Liver (tissue), 9 donors: ENCODE results near the gene IL17RC. TPM values are rescaled to one million over a fixed set of nuclear protein-coding genes. Genes with fewer than 3 reads are reported as not detected.

Experiments used
- DNase-seq: peaks from one replicate; pipeline ENCODE4 v3.0.0-alpha.2; 2017; ENCODE audit warnings: low spot score
- H3K27ac ChIP-seq, 2 donors: one replicate each; pipeline ENCODE4 v1.7.0; 2013; ENCODE audit warnings: inconsistent platforms in 2 of 2, low read length in 2 of 2, control low read depth in 1 of 2, low read depth in 1 of 2, mild to moderate bottlenecking in 1 of 2
- H3K27me3 ChIP-seq, 4 donors: one replicate each; pipeline versions ENCODE4 v1.6.1 to v1.7.0; 2013; ENCODE audit warnings: low read length in 3 of 4, inconsistent platforms in 1 of 4, mild to moderate bottlenecking in 1 of 4, moderate library complexity in 1 of 4; ENCODE audit not compliant: control insufficient read depth in 4 of 4, insufficient read depth in 4 of 4
- H3K36me3 ChIP-seq, 4 donors: one replicate each; pipeline versions ENCODE4 v1.6.1 to v1.7.0; 2013; ENCODE audit warnings: low read length in 3 of 4, mild to moderate bottlenecking in 3 of 4, low read depth in 1 of 4, moderate library complexity in 1 of 4; ENCODE audit not compliant: control insufficient read depth in 4 of 4, insufficient read depth in 3 of 4
- H3K4me1 ChIP-seq, 4 donors: one replicate each; pipeline versions ENCODE4 v1.6.1 to v1.7.0; 2013; ENCODE audit warnings: low read length in 3 of 4, mild to moderate bottlenecking in 3 of 4, moderate library complexity in 1 of 4; ENCODE audit not compliant: control insufficient read depth in 4 of 4, insufficient read depth in 4 of 4
- H3K4me3 ChIP-seq, 3 donors: one replicate each; pipeline versions ENCODE4 v1.6.1 to v1.7.0; 2013; ENCODE audit warnings: low read length in 3 of 3, control low read depth in 1 of 3, low read depth in 1 of 3, mild to moderate bottlenecking in 1 of 3
- H3K9ac ChIP-seq, 2 donors: one replicate each; pipeline ENCODE4 v1.7.0; 2013; ENCODE audit warnings: low read length in 2 of 2, mild to moderate bottlenecking in 2 of 2, moderate library complexity in 2 of 2, control low read depth in 1 of 2, low read depth in 1 of 2
- H3K9me3 ChIP-seq, 4 donors: one replicate each; pipeline versions ENCODE4 v1.6.1 to v1.7.0; 2013; ENCODE audit warnings: low read length in 3 of 4; ENCODE audit not compliant: control insufficient read depth in 4 of 4
- ATF3 ChIP-seq: IDR thresholded peaks from 2 replicates; pipeline ENCODE4 v1.6.1; 2016; ENCODE audit warnings: antibody characterized with exemption
- EGR1 ChIP-seq, 2 donors: IDR thresholded peaks; 2 replicates each; pipeline ENCODE4 v1.6.1; 2016 to 2018; ENCODE audit warnings: antibody characterized with exemption in 2 of 2, low read depth in 2 of 2
- FOXA1 ChIP-seq: IDR thresholded peaks from 2 replicates; pipeline ENCODE4 v1.6.1; 2016; ENCODE audit warnings: antibody characterized with exemption
- GABPA ChIP-seq, 2 donors: IDR thresholded peaks in 1 of 2; conservative IDR thresholded peaks in 1 of 2; 2 replicates each; pipeline ENCODE4 v1.6.1; 2016; ENCODE audit warnings: antibody characterized with exemption in 2 of 2, mild to moderate bottlenecking in 1 of 2, moderate library complexity in 1 of 2
- HNF4A ChIP-seq, 2 donors: conservative IDR thresholded peaks; 2 replicates each; pipeline ENCODE4 v1.6.1; 2016; ENCODE audit warnings: antibody characterized with exemption in 2 of 2, mild to moderate bottlenecking in 2 of 2
- HNF4G ChIP-seq: IDR thresholded peaks from 2 replicates; pipeline ENCODE4 v1.6.1; 2016; ENCODE audit warnings: antibody characterized with exemption
- JUND ChIP-seq, 2 donors: IDR thresholded peaks; 2 replicates each; pipeline ENCODE4 v1.6.1; 2016; ENCODE audit warnings: antibody characterized with exemption in 2 of 2
- MAX ChIP-seq: IDR thresholded peaks from 2 replicates; pipeline ENCODE4 v1.6.1; 2016; ENCODE audit warnings: antibody characterized with exemption
- NR2F2 ChIP-seq: IDR thresholded peaks from 2 replicates; pipeline ENCODE4 v1.6.1; 2016; ENCODE audit warnings: antibody characterized with exemption
- RAD21 ChIP-seq, 2 donors: IDR thresholded peaks; 2 replicates each; pipeline ENCODE4 v1.6.1; 2016; ENCODE audit warnings: antibody characterized with exemption in 2 of 2, mild to moderate bottlenecking in 2 of 2
- RXRA ChIP-seq, 2 donors: IDR thresholded peaks; 2 replicates each; pipeline ENCODE4 v1.6.1; 2017 to 2018; ENCODE audit warnings: antibody characterized with exemption in 2 of 2, mild to moderate bottlenecking in 1 of 2
- TAF1 ChIP-seq: conservative IDR thresholded peaks from 2 replicates; pipeline ENCODE4 v1.6.1; 2016; ENCODE audit warnings: antibody characterized with exemption, mild to moderate bottlenecking
- YY1 ChIP-seq: IDR thresholded peaks from 2 replicates; pipeline ENCODE4 v1.6.1; 2016; ENCODE audit warnings: antibody characterized with exemption, mild to moderate bottlenecking
- WGBS: extraction: QIAGEN DNeasy Blood & Tissue Kit; methylation state at CpG from one replicate; pipeline ENCODE4 v1.1.7; 2013; 5-methylcytosine and 5-hydroxymethylcytosine counted together
- polyA plus RNA-seq, 2 donors: library from polyadenylated mRNA; stranded (reverse) in 1 of 2; unstranded in 1 of 2; fragments of 200-250 nt in 1 of 2; fragments of >200 nt in 1 of 2; fragmentation: Nextera tagmentation in 1 of 2; extraction: Ambion mirVana in 1 of 2; gene quantifications; one replicate each; pipeline versions ENCODE4 v1.2.1 to v1.2.3, GENCODE V29; 2013 to 2015
- total RNA-seq, 2 donors: library from RNA; depleted of rRNA; stranded (reverse); fragments of >200 nt; gene quantifications; one replicate each; pipeline ENCODE4 v1.2.3, GENCODE V29; 2014
- TF ChIP-seq, protein P1 (sequence below): IDR thresholded peaks from 2 replicates; pipeline ENCODE4 v1.6.1; 2016; ENCODE audit warnings: antibody characterized with exemption, mild to moderate bottlenecking
- TF ChIP-seq, protein P2 (sequence below): IDR thresholded peaks from 2 replicates; pipeline ENCODE4 v1.6.1; 2016; ENCODE audit warnings: antibody characterized with exemption
- TF ChIP-seq, protein P3 (sequence below): fragments of 150-350 bp; IDR thresholded peaks from 2 replicates; pipeline ENCODE4 v1.5.1; 2017; ENCODE audit warnings: improper control_type of control experiment, low read depth, low read length; ENCODE audit not compliant: missing input control
- donor health status: healthy.
- donor health status: healthy.
- donor health status: healthy.
- donor health status: healthy.
- donor health status: healthy.

IL17RC gene
- total and polyA plus RNA-seq, 4 donors: 15.4 to 62.8 (median 25.7) TPM

GRCh38 chr3:9970020-9970652 is 53.2 kb downstream of the IL17RC start:
- Histone ChIP-seq H3K9ac (no peak overlapping the region), H3K36me3 (peaks cover 8 to 60% (median 34%) of the 10 kb centered on the region in 4 donors), H3K9me3 (no peaks in the 10 kb centered on the region), H3K4me3 (no peak overlapping the region), H3K27me3 (no peaks in the 10 kb centered on the region), H3K27ac (no peak overlapping the region), H3K4me1 (no peaks in the 10 kb centered on the region)
- DNase-seq: no peak
- WGBS: 79% methylated on average over 3 of the region's 3 CpGs
- TF ChIP-seq YY1 (no peak), TAF1 (no peak), RAD21 (IDR thresholded peaks at IDR 0.05) (no peak), HNF4G (no peak), MAX (no peak), NR2F2 (no peak), RXRA (IDR thresholded peaks at IDR 0.05) (no peak), FOXA1 (no peak), GABPA (IDR thresholded peaks at IDR 0.05 in 1 of 2, conservative IDR thresholded peaks at IDR 0.05 in 1 of 2) (no peak), JUND (IDR thresholded peaks at IDR 0.05) (no peak), ATF3 (no peak), HNF4A (conservative IDR thresholded peaks at IDR 0.05) (no peak), EGR1 (IDR thresholded peaks at IDR 0.05; ENCODE audit: low read depth in 2 of 2) (no peak)
- TF ChIP-seq, protein P1, sequence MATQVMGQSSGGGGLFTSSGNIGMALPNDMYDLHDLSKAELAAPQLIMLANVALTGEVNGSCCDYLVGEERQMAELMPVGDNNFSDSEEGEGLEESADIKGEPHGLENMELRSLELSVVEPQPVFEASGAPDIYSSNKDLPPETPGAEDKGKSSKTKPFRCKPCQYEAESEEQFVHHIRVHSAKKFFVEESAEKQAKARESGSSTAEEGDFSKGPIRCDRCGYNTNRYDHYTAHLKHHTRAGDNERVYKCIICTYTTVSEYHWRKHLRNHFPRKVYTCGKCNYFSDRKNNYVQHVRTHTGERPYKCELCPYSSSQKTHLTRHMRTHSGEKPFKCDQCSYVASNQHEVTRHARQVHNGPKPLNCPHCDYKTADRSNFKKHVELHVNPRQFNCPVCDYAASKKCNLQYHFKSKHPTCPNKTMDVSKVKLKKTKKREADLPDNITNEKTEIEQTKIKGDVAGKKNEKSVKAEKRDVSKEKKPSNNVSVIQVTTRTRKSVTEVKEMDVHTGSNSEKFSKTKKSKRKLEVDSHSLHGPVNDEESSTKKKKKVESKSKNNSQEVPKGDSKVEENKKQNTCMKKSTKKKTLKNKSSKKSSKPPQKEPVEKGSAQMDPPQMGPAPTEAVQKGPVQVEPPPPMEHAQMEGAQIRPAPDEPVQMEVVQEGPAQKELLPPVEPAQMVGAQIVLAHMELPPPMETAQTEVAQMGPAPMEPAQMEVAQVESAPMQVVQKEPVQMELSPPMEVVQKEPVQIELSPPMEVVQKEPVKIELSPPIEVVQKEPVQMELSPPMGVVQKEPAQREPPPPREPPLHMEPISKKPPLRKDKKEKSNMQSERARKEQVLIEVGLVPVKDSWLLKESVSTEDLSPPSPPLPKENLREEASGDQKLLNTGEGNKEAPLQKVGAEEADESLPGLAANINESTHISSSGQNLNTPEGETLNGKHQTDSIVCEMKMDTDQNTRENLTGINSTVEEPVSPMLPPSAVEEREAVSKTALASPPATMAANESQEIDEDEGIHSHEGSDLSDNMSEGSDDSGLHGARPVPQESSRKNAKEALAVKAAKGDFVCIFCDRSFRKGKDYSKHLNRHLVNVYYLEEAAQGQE: no peak
- TF ChIP-seq, protein P2, sequence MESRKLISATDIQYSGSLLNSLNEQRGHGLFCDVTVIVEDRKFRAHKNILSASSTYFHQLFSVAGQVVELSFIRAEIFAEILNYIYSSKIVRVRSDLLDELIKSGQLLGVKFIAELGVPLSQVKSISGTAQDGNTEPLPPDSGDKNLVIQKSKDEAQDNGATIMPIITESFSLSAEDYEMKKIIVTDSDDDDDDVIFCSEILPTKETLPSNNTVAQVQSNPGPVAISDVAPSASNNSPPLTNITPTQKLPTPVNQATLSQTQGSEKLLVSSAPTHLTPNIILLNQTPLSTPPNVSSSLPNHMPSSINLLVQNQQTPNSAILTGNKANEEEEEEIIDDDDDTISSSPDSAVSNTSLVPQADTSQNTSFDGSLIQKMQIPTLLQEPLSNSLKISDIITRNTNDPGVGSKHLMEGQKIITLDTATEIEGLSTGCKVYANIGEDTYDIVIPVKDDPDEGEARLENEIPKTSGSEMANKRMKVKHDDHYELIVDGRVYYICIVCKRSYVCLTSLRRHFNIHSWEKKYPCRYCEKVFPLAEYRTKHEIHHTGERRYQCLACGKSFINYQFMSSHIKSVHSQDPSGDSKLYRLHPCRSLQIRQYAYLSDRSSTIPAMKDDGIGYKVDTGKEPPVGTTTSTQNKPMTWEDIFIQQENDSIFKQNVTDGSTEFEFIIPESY: no peak
- TF ChIP-seq, protein P3, sequence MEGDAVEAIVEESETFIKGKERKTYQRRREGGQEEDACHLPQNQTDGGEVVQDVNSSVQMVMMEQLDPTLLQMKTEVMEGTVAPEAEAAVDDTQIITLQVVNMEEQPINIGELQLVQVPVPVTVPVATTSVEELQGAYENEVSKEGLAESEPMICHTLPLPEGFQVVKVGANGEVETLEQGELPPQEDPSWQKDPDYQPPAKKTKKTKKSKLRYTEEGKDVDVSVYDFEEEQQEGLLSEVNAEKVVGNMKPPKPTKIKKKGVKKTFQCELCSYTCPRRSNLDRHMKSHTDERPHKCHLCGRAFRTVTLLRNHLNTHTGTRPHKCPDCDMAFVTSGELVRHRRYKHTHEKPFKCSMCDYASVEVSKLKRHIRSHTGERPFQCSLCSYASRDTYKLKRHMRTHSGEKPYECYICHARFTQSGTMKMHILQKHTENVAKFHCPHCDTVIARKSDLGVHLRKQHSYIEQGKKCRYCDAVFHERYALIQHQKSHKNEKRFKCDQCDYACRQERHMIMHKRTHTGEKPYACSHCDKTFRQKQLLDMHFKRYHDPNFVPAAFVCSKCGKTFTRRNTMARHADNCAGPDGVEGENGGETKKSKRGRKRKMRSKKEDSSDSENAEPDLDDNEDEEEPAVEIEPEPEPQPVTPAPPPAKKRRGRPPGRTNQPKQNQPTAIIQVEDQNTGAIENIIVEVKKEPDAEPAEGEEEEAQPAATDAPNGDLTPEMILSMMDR: no peak
